GM21381 (cell line): ENCODE data around the gene ABCG4.
A peak's percentile ranks its signal among the peaks of the same experiment; 100 is the strongest.
"Not testable (repeated sequence)": the region's sequence is repeated elsewhere in the genome, so short reads cannot be mapped to it uniquely, and the experiment has no call there.

ENCODE experiments used
- ATAC-seq: cut with Tn5 transposase; IDR thresholded peaks from one replicate; pipeline ENCODE4 v1.9.1; 2021; ENCODE audit warnings: mild to moderate bottlenecking, moderate library complexity; ENCODE audit not compliant: unreplicated experiment

ABCG4 gene

GRCh38 chr11:119115484-119116234 lies 33.2 kb upstream of the ABCG4 start:
- ATAC-seq: no peak

GRCh38 chr11:119116235-119116594 lies 32.6 kb upstream of the ABCG4 start:
- no peak for ATAC-seq

GRCh38 chr11:119116601-119117000 lies 32.3 kb upstream of the ABCG4 start:
- no peak for ATAC-seq

GRCh38 chr11:119117004-119117706 lies 31.7 kb upstream of the ABCG4 start:
- ATAC-seq: no peak

- ATAC-seq: no peak
Measured at GRCh38 chr11:119118227-119118626, 30.6 kb upstream of the ABCG4 start.

GRCh38 chr11:119118946-119119345 lies 29.9 kb upstream of the ABCG4 start:
- ATAC-seq: no peak

GRCh38 chr11:119120639-119121007 lies 28.2 kb upstream of the ABCG4 start:
- ATAC-seq: no peak

- peak; percentile 97 for ATAC-seq
Measured at GRCh38 chr11:119121008-119121810, 27.6 kb upstream of the ABCG4 start, which contains the start of gene HINFP. TSS of gene HINFP (plus strand) at chr11:119121580. CDS start at chr11:119126945, 5,365 bp downstream.

- peak; percentile 10 for ATAC-seq
Measured at GRCh38 chr11:119121811-119122124, 27.1 kb upstream of the ABCG4 start.

- ATAC-seq: no peak
Measured at GRCh38 chr11:119125821-119126220, 23.0 kb upstream of the ABCG4 start.

- ATAC-seq: no peak
Measured at GRCh38 chr11:119126675-119127268, 22.1 kb upstream of the ABCG4 start.

- no peak for ATAC-seq
Measured at GRCh38 chr11:119130662-119131061, 18.2 kb upstream of the ABCG4 start.

- ATAC-seq: no peak
Measured at GRCh38 chr11:119134389-119134978, 14.4 kb upstream of the ABCG4 start.

- not testable (repeated sequence) for ATAC-seq
Measured at GRCh38 chr11:119139276-119139675, 9.6 kb upstream of the ABCG4 start.

- no peak for ATAC-seq
Measured at GRCh38 chr11:119144825-119145486, 3.9 kb upstream of the ABCG4 start.

- no peak for ATAC-seq
Measured at GRCh38 chr11:119145551-119145950, 3.3 kb upstream of the ABCG4 start.

- no peak for ATAC-seq
Measured at GRCh38 chr11:119147604-119148333, 1.1 kb upstream of the ABCG4 start.

- ATAC-seq: no peak
Measured at GRCh38 chr11:119148720-119149017, 183 bp upstream of the ABCG4 start.

GRCh38 chr11:119149786-119150275 lies 979 bp downstream of the ABCG4 start:
- ATAC-seq: no peak

- no peak for ATAC-seq
Measured at GRCh38 chr11:119152043-119152442, 3.2 kb downstream of the ABCG4 start.
